Mesothelial cell of epicardium (in vitro differentiated cells): Measurements from ENCODE around the gene AMOTL1. TPM values are rescaled to one million over a fixed set of nuclear protein-coding genes. Genes with fewer than 3 reads are reported as not detected.
"Not testable (repeated sequence)": the region's sequence is repeated elsewhere in the genome, so short reads cannot be mapped to it uniquely, and the experiment has no call there.

Experiments
- DNase-seq, 2 experiments: peaks; one replicate each; pipeline ENCODE4 v3.0.0; 2021; ENCODE audit warnings: low spot score in 2 of 2; ENCODE audit not compliant: unreplicated experiment in 2 of 2
- H3K27ac Mint-ChIP-seq: 2 replicates; pipeline ENCODE4 v1.8.0; 2021; ENCODE audit warnings: mixed read lengths
- H3K27me3 Mint-ChIP-seq: 2 replicates; pipeline ENCODE4 v1.8.0; 2021; ENCODE audit warnings: low read depth, mixed read lengths
- H3K36me3 Mint-ChIP-seq: 2 replicates; pipeline ENCODE4 v1.8.0; 2021; ENCODE audit warnings: mixed read lengths
- H3K4me1 Mint-ChIP-seq: 2 replicates; pipeline ENCODE4 v1.8.0; 2021; ENCODE audit warnings: mixed read lengths
- H3K4me3 Mint-ChIP-seq: 2 replicates; pipeline ENCODE4 v1.8.0; 2021; ENCODE audit warnings: mild to moderate bottlenecking, moderate library complexity, mixed read lengths
- H3K9me3 Mint-ChIP-seq: 2 replicates; pipeline ENCODE4 v1.8.0; 2021; ENCODE audit warnings: mixed read lengths
- CTCF ChIP-seq: fragments of 200-600 bp; sonication (generic); IDR thresholded peaks from one replicate; pipeline ENCODE4 v1.5.0; 2021; ENCODE audit warnings: antibody characterized with exemption; ENCODE audit not compliant: unreplicated experiment
- total RNA-seq: library from RNA; stranded (reverse); gene quantifications from 3 replicates; pipeline ENCODE4 v1.2.1, GENCODE V29; 2021

The AMOTL1 gene
- total RNA-seq, 1 donor from 2014 or later, result 77.8 TPM

DNA sequence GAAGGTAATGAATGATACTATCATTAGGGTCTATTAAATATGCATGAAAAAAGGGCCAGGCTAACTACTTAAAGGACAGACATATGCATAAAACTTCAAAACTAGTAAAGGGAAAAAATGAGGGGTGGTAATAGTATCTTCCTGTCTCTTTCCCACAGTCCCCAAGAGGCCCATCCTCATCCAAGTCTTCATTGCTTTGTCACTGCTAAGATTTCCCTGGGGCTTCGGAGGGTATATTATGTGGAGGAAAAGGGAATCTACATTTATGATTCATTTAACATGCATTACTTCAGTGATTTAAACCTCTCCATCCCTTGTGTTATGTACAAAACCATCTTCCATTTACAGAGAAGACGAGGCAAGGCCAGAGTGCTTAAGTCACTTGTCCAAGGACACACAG lies 139.1 kb downstream of the AMOTL1 start:
- Mint-ChIP-seq H3K9me3 (peaks cover 34% of the 10 kb centered on the region), H3K36me3 (peaks cover 30% of the 10 kb centered on the region), H3K27ac (no peak overlapping the region), H3K4me3 (no peak overlapping the region), H3K4me1 (peaks cover 3% of the 10 kb centered on the region), H3K27me3 (no peaks in the 10 kb centered on the region)
- TF ChIP-seq CTCF, result no peak
- no peak for DNase-seq

- Mint-ChIP-seq H3K4me3 (no peak overlapping the region), H3K9me3 (peaks cover 19% of the 10 kb centered on the region), H3K4me1 (peaks cover 3% of the 10 kb centered on the region), H3K27ac (no peak overlapping the region), H3K27me3 (no peaks in the 10 kb centered on the region), H3K36me3 (peaks cover 17% of the 10 kb centered on the region)
- DNase-seq, result no peak
- TF ChIP-seq CTCF, result no peak
Measured at GRCh38 chr11:94909371-94909820, 141.2 kb downstream of the AMOTL1 start.

DNA sequence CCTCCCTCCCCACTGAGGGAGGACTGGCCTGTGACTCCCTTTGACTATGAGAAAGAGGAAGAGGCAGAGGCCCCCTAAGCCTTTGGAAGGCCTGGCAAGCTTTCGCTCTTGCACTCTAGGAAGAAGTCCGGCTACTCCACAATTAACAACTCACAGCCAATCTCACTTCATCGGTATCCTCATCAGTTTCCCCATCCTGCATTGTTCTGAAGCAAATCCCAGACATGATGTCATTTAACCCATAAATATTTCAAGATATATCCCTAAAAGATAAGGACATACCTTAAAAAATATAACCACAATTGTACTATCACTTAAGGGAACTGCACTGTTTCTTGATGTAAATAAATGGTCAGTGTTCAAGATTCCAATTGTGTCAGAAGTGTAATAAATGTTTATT lies 142.1 kb downstream of the AMOTL1 start:
- Mint-ChIP-seq H3K4me3 (no peak overlapping the region), H3K27me3 (no peaks in the 10 kb centered on the region), H3K36me3 (peaks cover 10% of the 10 kb centered on the region), H3K9me3 (peaks cover 13% of the 10 kb centered on the region), H3K27ac (no peak overlapping the region), H3K4me1 (peaks cover 3% of the 10 kb centered on the region)
- DNase-seq, result no peak
- TF ChIP-seq CTCF, result no peak

- peaks cover 5% of the 10 kb centered on the region for H3K36me3 Mint-ChIP-seq
- DNase-seq, result no peak
- peaks cover 3% of the 10 kb centered on the region for H3K4me1 Mint-ChIP-seq
- H3K9me3 Mint-ChIP-seq, result peaks cover 9% of the 10 kb centered on the region
- TF ChIP-seq CTCF, result no peak
- H3K4me3 Mint-ChIP-seq, result no peak overlapping the region
- peak overlapping the region; percentile 27 for H3K27ac Mint-ChIP-seq
- H3K27me3 Mint-ChIP-seq, result no peaks in the 10 kb centered on the region
Measured at GRCh38 chr11:94910779-94911178, 142.6 kb downstream of the AMOTL1 start.

DNA sequence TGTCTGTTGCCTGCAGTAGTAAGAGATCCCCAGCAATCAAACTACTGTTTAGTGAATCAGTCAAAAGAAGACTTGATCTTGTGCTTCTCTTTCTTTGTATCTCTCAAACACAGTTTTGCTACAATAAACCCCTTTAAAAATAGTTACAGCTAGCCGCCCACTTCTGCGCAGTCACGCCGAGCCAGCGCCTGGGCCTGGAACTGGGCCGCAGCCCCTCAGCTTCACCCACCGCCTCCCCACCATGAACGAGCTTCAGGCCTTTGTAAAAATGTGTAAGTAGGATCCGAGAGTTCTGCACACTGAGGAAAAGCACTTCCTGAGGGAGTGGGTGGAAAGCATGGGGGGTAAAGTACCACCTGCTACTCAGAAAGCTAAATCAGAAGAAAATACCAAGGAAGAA lies 144.7 kb downstream of the AMOTL1 start:
- H3K9me3 Mint-ChIP-seq, result no peaks in the 10 kb centered on the region
- H3K27ac Mint-ChIP-seq, result no peak overlapping the region
- no peak overlapping the region for H3K4me3 Mint-ChIP-seq
- no peaks in the 10 kb centered on the region for H3K36me3 Mint-ChIP-seq
- H3K4me1 Mint-ChIP-seq, result peaks cover 3% of the 10 kb centered on the region
- DNase-seq, result no peak
- TF ChIP-seq CTCF, result no peak
- H3K27me3 Mint-ChIP-seq, result no peaks in the 10 kb centered on the region

- not testable (repeated sequence) for H3K27me3 Mint-ChIP-seq, H3K4me1 Mint-ChIP-seq, DNase-seq
Measured at GRCh38 chr11:94913718-94914394, 145.7 kb downstream of the AMOTL1 start.

More at GRCh38 chr11:94913718-94914394, 145.7 kb downstream of the AMOTL1 start:
- not testable (repeated sequence) for H3K4me3 Mint-ChIP-seq, H3K36me3 Mint-ChIP-seq, H3K27ac Mint-ChIP-seq, H3K9me3 Mint-ChIP-seq
